ENCODE results near the gene DPP4. TPM values are rescaled to one million over a fixed set of nuclear protein-coding genes. Genes with fewer than 3 reads are reported as not detected.

DPP4 gene
- total RNA-seq, 1 donor from 2014 or later, result 137 TPM

- intact Hi-C loops (cut with micrococcal nuclease), result loop anchor here (2.0 kb wide), 1 partner anchor 13 kb away; no protein-coding TSS in a partner anchor
Measured at GRCh38 chr2:161965994-161966393, 108.0 kb downstream of the DPP4 start.

- intact Hi-C loops (cut with micrococcal nuclease), result loop anchor here (1.0 kb wide), 1 partner anchor 8 kb away; no protein-coding TSS in a partner anchor
Measured at GRCh38 chr2:161964160-161964559, 109.9 kb downstream of the DPP4 start.

GRCh38 chr2:161962160-161962559, 111.9 kb downstream of the DPP4 start:
- intact Hi-C loops (cut with micrococcal nuclease), result no loop called here

GRCh38 chr2:161961061-161961460, 113.0 kb downstream of the DPP4 start:
- intact Hi-C loops (cut with micrococcal nuclease), result no loop called here

- intact Hi-C loops (cut with micrococcal nuclease), result loop anchor here (1.0 kb wide), 1 partner anchor 8 kb away; no protein-coding TSS in a partner anchor
Measured at GRCh38 chr2:161956738-161957137, 117.3 kb downstream of the DPP4 start.

GRCh38 chr2:161955211-161955610, 118.8 kb downstream of the DPP4 start:
- intact Hi-C loops (cut with micrococcal nuclease), result no loop called here

GRCh38 chr2:161954103-161954502, 119.9 kb downstream of the DPP4 start:
- intact Hi-C loops (cut with micrococcal nuclease), result loop anchor here (5.0 kb wide), 1 partner anchor 792 kb away; the partner anchor contains the start of gene TANK

- intact Hi-C loops (cut with micrococcal nuclease), result loop anchor here (2.0 to 5.0 kb wide), 5 partner anchors 13 to 791 kb away; partner anchors contain the start of gene TANK
Measured at GRCh38 chr2:161953367-161953766, 120.6 kb downstream of the DPP4 start.

- intact Hi-C loops (cut with micrococcal nuclease), result loop anchor here (1.0 to 5.0 kb wide), 11 partner anchors 14 to 875 kb away; partner anchors contain the start of genes IFIH1, PSMD14 and TANK
Measured at GRCh38 chr2:161952783-161953191, 121.2 kb downstream of the DPP4 start.

GRCh38 chr2:161947836-161948235, 126.2 kb downstream of the DPP4 start:
- intact Hi-C loops (cut with micrococcal nuclease), result loop anchor here (5.0 kb wide), 1 partner anchor 521 kb away; no protein-coding TSS in a partner anchor

- intact Hi-C loops (cut with micrococcal nuclease), result loop anchor here (5.0 kb wide), 1 partner anchor 520 kb away; no protein-coding TSS in a partner anchor
Measured at GRCh38 chr2:161947406-161947805, 126.6 kb downstream of the DPP4 start.

GRCh38 chr2:161946489-161947107, 127.4 kb downstream of the DPP4 start:
- intact Hi-C loops (cut with micrococcal nuclease), result loop anchor here (1.0 to 5.0 kb wide), 3 partner anchors 360 to 723 kb away; no protein-coding TSS in a partner anchor

- intact Hi-C loops (cut with micrococcal nuclease), result no loop called here
Measured at GRCh38 chr2:161943011-161943410, 131.0 kb downstream of the DPP4 start.

Other genes starting within 250 kb of the DPP4 start
- gene GCG, start 78.0 kb upstream of the DPP4 start, total RNA-seq, result not detected in 2 replicates
- not detected in 2 replicates for gene FAP, start 169.2 kb upstream of the DPP4 start, total RNA-seq
- gene IFIH1, start 244.5 kb upstream of the DPP4 start, total RNA-seq, result 31.8 and 33.3 TPM in 2 replicates